A549 treated with GW870086 at 1 μM for 4 hours (cell line): Measurements from ENCODE around the gene PSMG1. TPM values are rescaled to one million over a fixed set of nuclear protein-coding genes. Genes with fewer than 3 reads are reported as not detected.

Experiments used
- total RNA-seq: library from RNA; stranded (reverse); fragments of 200-300 nt; extraction: Qiagen RNA extraction; gene quantifications from 5 replicates; pipeline ENCODE4 v1.2.3, GENCODE V29; 2022; ENCODE audit warnings: low read depth

The PSMG1 gene, protein sequence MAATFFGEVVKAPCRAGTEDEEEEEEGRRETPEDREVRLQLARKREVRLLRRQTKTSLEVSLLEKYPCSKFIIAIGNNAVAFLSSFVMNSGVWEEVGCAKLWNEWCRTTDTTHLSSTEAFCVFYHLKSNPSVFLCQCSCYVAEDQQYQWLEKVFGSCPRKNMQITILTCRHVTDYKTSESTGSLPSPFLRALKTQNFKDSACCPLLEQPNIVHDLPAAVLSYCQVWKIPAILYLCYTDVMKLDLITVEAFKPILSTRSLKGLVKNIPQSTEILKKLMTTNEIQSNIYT
- 74.4 to 98.1 TPM (median 92.4 TPM) in 5 replicates for total RNA-seq

GRCh38 chr21:39183272-39184049, at the start of gene PSMG1:
PSMG1 (minus strand) TSS chr21:39183451; CDS start chr21:39183385, 66 bp downstream.

Other genes starting within 250 kb of the PSMG1 start
- gene BRWD1, start 130.2 kb upstream of the PSMG1 start, total RNA-seq = 6.2 to 11.7 TPM (median 9.8 TPM) in 5 replicates
- gene HMGN1, start 165.6 kb upstream of the PSMG1 start, total RNA-seq = 158 to 183 TPM (median 176 TPM) in 5 replicates